GM10266 (cell line): ENCODE data around the gene GADL1.

Experiments
- DNase-seq: peaks from one replicate; pipeline ENCODE4 v3.0.0; 2012; ENCODE audit errors: extremely low spot score
- TF ChIP-seq, protein P1 (sequence below): IDR thresholded peaks from 2 replicates; pipeline ENCODE4 v1.5.1; 2012; ENCODE audit warnings: mild to moderate bottlenecking, low read depth; ENCODE audit not compliant: control insufficient read depth, insufficient read depth; ENCODE audit errors: missing control alignments

The GADL1 gene

GRCh38 chr3:30933478-30934207 is 39.2 kb upstream of the GADL1 start:
- TF ChIP-seq, protein P1, sequence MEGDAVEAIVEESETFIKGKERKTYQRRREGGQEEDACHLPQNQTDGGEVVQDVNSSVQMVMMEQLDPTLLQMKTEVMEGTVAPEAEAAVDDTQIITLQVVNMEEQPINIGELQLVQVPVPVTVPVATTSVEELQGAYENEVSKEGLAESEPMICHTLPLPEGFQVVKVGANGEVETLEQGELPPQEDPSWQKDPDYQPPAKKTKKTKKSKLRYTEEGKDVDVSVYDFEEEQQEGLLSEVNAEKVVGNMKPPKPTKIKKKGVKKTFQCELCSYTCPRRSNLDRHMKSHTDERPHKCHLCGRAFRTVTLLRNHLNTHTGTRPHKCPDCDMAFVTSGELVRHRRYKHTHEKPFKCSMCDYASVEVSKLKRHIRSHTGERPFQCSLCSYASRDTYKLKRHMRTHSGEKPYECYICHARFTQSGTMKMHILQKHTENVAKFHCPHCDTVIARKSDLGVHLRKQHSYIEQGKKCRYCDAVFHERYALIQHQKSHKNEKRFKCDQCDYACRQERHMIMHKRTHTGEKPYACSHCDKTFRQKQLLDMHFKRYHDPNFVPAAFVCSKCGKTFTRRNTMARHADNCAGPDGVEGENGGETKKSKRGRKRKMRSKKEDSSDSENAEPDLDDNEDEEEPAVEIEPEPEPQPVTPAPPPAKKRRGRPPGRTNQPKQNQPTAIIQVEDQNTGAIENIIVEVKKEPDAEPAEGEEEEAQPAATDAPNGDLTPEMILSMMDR: no peak
- no peak for DNase-seq

- TF ChIP-seq, protein P1: no peak
- DNase-seq: no peak
These were observed 38.1 kb upstream of the GADL1 start for GRCh38 chr3:30932513-30933098.

DNA sequence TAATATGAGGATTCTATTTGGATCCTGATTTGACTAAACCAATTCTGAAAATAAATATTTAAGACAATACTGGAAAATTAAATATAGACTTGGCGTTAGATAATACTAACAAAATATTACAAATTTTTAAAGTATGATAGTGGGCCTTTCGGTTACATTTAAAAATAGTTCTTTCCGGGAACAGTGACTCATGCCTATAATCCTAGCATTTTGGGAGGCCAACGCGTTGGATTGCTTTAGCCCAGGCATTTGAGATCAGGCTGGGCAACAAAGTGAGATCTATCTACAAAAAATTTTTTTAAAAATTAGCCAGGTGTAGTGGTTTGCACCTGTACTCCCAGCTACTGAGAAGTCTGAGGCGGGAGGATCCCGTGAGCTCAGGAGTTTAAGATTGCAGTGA is 30.3 kb upstream of the GADL1 start:
- no peak for DNase-seq
- TF ChIP-seq, protein P1: no peak

DNA sequence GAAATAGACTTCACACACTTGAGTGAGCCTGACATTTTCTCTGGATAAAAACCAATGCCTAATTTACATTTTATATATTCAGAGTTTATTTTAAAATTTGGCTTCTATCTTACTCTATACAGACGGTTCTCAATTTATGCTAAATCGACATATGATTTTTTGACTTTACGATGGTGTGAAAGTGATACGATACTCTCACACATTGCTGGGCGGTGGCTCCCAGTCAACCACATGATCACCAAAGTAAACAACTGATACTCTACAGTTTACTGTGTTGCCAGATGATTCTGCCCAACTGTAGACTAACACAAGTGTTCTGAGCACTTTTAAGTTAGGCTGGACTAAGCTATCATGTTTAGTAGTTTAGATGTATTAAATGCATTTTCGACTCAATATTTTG is 25.1 kb upstream of the GADL1 start:
- TF ChIP-seq, protein P1: no peak
- DNase-seq: no peak

GRCh38 chr3:30918761-30919160 is 24.3 kb upstream of the GADL1 start:
- DNase-seq: no peak
- TF ChIP-seq, protein P1: no peak

DNA sequence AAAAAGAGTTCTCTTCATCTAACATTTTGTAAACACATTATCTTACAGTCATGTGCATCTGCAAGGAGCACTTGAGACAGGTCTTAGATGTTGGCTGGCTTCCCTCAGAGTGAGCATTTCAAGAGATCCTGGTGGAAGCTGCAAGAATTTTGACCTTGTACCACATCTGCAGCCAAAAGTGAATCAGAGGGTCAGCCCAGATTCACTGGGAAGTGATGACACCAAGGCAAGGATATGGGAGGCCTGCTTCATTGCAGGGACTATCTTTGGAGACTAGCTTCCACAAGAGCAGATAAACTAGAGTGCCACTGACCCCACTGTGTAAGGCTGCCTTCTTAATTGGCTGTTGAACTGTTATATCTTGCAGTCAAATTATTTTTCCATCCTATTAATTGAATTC is 21.3 kb upstream of the GADL1 start:
- TF ChIP-seq, protein P1: no peak
- DNase-seq: no peak

GRCh38 chr3:30914696-30915095 is 20.2 kb upstream of the GADL1 start:
- TF ChIP-seq, protein P1: no peak
- DNase-seq: no peak
